Mononuclear cell (primary cell): ENCODE data around the gene CDKAL1. TPM values are rescaled to one million over a fixed set of nuclear protein-coding genes. Genes with fewer than 3 reads are reported as not detected.
"Not testable (repeated sequence)": the region's sequence is repeated elsewhere in the genome, so short reads cannot be mapped to it uniquely, and the experiment has no call there.

Experiments
- H3K27me3 ChIP-seq: 2 replicates; pipeline ENCODE4 v1.6.0; 2011; ENCODE audit warnings: low read length, control low read depth; ENCODE audit not compliant: insufficient read depth
- H3K4me1 ChIP-seq: 2 replicates; pipeline ENCODE4 v1.5.1; 2011; ENCODE audit warnings: mild to moderate bottlenecking, low read length, control low read depth; ENCODE audit not compliant: insufficient read depth
- H3K4me3 ChIP-seq: 2 replicates; pipeline ENCODE4 v1.5.1; 2011; ENCODE audit warnings: mild to moderate bottlenecking, low read length, moderate library complexity
- H3K9me3 ChIP-seq: 2 replicates; pipeline ENCODE4 v1.5.1; 2011; ENCODE audit warnings: low read depth, mild to moderate bottlenecking, control low read depth, low read length
- total RNA-seq: library from RNA; depleted of rRNA; stranded (reverse); fragments of >200 nt; gene quantifications from one replicate; pipeline ENCODE4 v1.2.3, GENCODE V29; 2012

Gene CDKAL1
- total RNA-seq, 1 donor: 26.6 TPM

GRCh38 chr6:20706939-20707485 is 172.8 kb downstream of the CDKAL1 start:
- Histone ChIP-seq H3K4me1 (no peaks in the 10 kb centered on the region), H3K4me3 (no peak overlapping the region), H3K9me3 (no peaks in the 10 kb centered on the region), H3K27me3 (no peaks in the 10 kb centered on the region)

DNA sequence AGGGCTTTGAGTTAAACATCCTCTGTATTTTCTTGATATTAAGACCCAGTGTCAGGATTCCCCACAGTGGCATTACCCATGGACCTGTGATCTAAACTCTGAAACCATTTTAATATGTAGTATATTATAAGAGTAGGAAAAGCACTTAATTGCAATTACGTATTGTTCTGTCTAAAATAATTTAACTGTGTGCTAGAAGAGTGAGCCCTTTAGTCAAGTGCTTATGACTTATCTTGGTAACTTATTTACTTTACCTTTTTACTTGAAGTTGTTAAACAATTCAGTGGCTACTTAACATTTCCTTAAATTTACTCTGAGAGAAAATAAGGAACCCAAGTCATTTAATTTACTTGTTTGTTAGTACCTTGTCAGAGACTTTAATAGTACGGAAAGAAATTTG is 173.6 kb downstream of the CDKAL1 start:
- Histone ChIP-seq H3K27me3 (no peaks in the 10 kb centered on the region), H3K4me3 (no peak overlapping the region), H3K9me3 (no peaks in the 10 kb centered on the region), H3K4me1 (no peaks in the 10 kb centered on the region)

DNA sequence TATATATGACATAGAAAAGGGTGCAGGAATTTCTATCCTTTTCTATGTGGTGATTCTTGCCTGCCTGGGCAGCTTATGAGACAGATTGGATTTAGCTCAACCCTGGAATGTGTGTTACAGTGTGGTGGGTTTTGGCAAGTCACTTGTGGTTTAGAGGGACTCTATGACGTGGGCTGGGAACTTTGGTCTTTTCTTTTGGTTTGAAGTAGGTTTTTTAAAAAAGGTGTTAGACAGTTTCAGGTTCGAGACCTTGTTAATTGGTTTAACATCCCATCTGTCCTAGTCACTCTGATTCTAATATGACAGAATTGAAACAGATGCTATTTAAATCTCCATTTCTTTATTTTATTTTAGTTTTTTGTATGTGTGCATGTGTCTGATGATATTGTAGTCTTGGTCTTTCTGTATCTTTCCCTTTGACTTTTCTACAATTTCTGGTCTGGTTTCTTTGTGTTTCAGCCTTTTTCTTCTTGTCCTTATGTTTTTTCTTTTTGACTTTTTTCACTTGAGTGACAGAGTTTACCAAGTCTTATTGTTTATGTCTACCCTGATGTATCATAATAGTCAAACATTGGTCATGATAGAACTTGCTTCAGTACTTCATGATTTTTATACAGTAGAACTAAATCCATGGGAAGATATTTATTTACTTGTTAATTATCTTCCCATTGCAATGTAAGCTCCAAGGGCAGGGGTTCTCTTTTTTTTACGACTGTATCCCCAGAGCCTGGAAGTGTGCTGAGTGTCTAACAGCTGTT is 174.3 kb downstream of the CDKAL1 start:
- no peak overlapping the region for H3K4me3 ChIP-seq
- no peaks in the 10 kb centered on the region for H3K4me1 ChIP-seq
- no peaks in the 10 kb centered on the region for H3K9me3 ChIP-seq
- no peaks in the 10 kb centered on the region for H3K27me3 ChIP-seq

GRCh38 chr6:20709451-20709850 is 175.2 kb downstream of the CDKAL1 start:
- Histone ChIP-seq H3K4me3 (no peak overlapping the region), H3K4me1 (no peaks in the 10 kb centered on the region), H3K27me3 (no peaks in the 10 kb centered on the region), H3K9me3 (no peaks in the 10 kb centered on the region)

DNA sequence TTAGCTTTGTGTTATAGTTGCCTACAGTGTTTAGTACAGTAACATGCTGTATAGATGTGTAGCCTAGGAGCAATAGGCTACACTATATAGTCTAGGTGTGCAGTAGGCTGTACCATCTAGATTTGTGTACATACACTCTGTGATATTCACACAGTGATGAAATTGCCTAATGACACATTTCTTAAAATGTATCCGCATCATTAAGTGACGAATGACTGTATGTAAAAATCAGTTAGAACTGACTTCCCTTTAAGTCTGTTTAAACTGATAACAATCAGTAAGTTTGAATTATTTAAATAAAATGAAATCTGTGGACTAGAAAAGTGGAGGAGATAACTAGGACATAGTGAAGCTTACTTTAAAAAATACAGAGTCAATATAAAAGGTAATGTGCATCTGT is 176.1 kb downstream of the CDKAL1 start:
- no peaks in the 10 kb centered on the region for H3K4me1 ChIP-seq
- no peaks in the 10 kb centered on the region for H3K27me3 ChIP-seq
- no peaks in the 10 kb centered on the region for H3K9me3 ChIP-seq
- H3K4me3 ChIP-seq: no peak overlapping the region

- H3K4me1 ChIP-seq: no peaks in the 10 kb centered on the region
- no peak overlapping the region for H3K4me3 ChIP-seq
- no peaks in the 10 kb centered on the region for H3K27me3 ChIP-seq
- no peaks in the 10 kb centered on the region for H3K9me3 ChIP-seq
Observed at GRCh38 chr6:20711518-20711917, 177.3 kb downstream of the CDKAL1 start.

DNA sequence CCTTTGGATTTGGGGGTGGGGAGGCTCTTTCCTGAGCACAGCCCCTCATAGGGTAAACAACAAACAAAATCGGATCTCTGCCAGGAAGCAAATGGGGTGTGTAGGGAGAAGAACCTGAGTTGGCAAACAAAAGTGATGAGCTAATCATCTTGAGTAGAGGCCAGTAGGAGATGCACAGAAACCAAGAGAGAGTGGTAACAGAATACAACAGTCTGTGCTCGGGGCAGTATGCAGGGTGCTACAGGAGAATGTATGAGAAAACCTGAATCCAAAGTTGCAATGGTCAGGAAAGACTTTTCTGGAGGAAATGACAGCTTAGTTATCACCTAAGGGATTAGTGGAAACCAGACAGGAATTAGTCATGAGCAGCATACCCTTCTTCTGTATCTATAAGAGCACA is 177.8 kb downstream of the CDKAL1 start:
- no peaks in the 10 kb centered on the region for H3K27me3 ChIP-seq
- no peaks in the 10 kb centered on the region for H3K4me1 ChIP-seq
- H3K4me3 ChIP-seq: no peak overlapping the region
- H3K9me3 ChIP-seq: no peaks in the 10 kb centered on the region

GRCh38 chr6:20715135-20715806 is 181.0 kb downstream of the CDKAL1 start:
- H3K27me3 ChIP-seq: no peaks in the 10 kb centered on the region
- no peaks in the 10 kb centered on the region for H3K9me3 ChIP-seq

GRCh38 chr6:20716865-20717264 is 182.6 kb downstream of the CDKAL1 start:
- Histone ChIP-seq H3K4me1 (no peaks in the 10 kb centered on the region), H3K4me3 (no peak overlapping the region), H3K27me3 (no peaks in the 10 kb centered on the region), H3K9me3 (no peaks in the 10 kb centered on the region)

More at GRCh38 chr6:20715135-20715806, 181.0 kb downstream of the CDKAL1 start:
- Histone ChIP-seq H3K4me3 (no peak overlapping the region), H3K4me1 (no peaks in the 10 kb centered on the region)

- no peak overlapping the region for H3K4me3 ChIP-seq
- no peaks in the 10 kb centered on the region for H3K27me3 ChIP-seq
- no peaks in the 10 kb centered on the region for H3K9me3 ChIP-seq
- no peaks in the 10 kb centered on the region for H3K4me1 ChIP-seq
Observed at GRCh38 chr6:20717743-20718142, 183.5 kb downstream of the CDKAL1 start.

DNA sequence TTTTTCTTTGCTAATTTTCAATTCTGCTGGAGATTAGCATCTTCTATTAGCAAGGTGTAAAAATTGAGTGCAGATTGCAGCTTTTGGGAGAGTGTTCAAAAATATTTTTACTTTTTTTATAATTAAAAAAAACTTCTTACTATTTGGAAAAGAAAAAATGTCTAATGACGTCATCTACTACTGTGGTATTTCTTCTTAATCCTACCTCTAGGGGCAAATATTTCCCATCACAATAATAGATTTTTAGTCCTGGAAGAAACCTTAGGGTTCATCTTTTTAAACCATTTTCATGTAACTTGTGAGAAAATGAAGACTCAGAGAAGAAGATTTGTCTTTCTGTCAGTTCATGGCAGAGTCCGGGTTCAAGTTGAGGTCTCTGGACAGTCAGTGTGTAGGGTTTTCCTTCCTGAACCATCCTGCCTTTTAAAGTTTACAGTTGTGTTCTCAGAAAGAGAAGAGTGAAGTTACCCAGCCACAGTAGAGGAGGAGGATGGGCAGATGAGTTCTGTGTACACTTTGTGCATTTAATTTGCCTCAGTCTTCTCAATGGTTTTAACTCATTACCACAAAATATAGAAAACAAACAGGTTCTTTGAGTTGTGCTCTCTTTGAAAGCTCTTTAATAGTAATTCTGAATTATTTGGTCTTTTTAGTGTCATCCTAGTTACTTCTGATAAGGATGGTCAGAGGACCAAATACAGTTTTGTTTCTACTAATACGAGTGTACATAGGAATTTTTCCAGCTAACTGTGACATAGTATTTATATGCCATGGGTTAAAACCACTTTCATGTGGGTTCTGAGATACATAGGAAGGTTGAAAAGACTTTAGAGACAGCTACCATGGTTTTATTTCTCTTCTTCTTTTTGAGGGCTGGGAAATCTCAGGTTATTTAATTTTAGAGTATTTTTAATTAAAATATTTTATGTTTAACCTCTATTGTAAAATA is 184.7 kb downstream of the CDKAL1 start:
- Histone ChIP-seq H3K9me3 (no peaks in the 10 kb centered on the region), H3K4me1 (no peaks in the 10 kb centered on the region), H3K27me3 (no peaks in the 10 kb centered on the region), H3K4me3 (no peak overlapping the region)

- no peaks in the 10 kb centered on the region for H3K4me1 ChIP-seq
- no peaks in the 10 kb centered on the region for H3K9me3 ChIP-seq
- H3K4me3 ChIP-seq: no peak overlapping the region
- no peaks in the 10 kb centered on the region for H3K27me3 ChIP-seq
Observed at GRCh38 chr6:20719980-20720379, 185.7 kb downstream of the CDKAL1 start.

- H3K27me3 ChIP-seq, H3K9me3 ChIP-seq, H3K4me3 ChIP-seq, H3K4me1 ChIP-seq: not testable (repeated sequence)
Observed at GRCh38 chr6:20721121-20721520, 186.9 kb downstream of the CDKAL1 start.

DNA sequence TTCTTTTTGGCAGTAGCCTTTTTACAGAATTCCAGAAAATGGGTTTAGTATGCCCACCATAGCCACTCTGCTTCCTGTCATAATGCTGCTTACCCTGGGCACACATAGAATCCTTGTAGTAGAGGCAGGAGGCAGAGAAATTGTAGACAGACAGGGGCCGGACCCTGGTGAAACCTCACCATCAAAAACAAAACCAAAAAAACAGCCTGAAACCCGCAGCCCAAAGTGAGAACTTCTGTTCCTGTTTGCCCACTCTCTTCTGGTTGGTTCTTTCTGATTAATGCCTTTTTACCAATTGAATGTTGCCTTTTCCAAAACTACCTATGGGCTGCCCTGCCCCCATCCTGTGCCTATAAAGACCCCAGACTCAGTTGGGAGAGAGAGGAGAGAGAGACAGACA is 188.2 kb downstream of the CDKAL1 start:
- Histone ChIP-seq H3K4me1 (no peaks in the 10 kb centered on the region), H3K9me3 (no peaks in the 10 kb centered on the region), H3K4me3 (no peak overlapping the region), H3K27me3 (no peaks in the 10 kb centered on the region)

DNA sequence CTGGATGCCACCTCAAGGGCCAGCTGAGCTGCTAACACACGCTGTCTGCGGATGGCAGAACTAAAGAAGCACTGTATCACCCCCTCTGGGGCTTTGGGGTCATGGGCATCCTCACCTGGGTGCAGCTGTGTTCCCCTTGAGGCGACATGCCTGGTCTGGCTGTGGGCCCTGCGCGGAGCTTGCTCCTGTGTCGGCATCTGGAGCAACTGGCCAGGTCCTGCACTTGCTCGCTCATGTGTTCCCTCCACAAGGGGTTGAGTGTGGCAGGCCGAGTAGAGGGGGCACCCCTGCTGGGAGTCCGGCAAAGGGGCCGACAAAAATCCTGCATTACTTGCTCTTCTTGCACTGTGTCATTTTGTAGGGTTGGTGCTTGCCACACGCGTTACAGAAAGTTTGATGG is 189.0 kb downstream of the CDKAL1 start:
- no peaks in the 10 kb centered on the region for H3K4me1 ChIP-seq
- H3K27me3 ChIP-seq: no peaks in the 10 kb centered on the region
- no peak overlapping the region for H3K4me3 ChIP-seq
- H3K9me3 ChIP-seq: no peaks in the 10 kb centered on the region
